NCI-H774 (cell line): ENCODE results near the gene TGIF2.
A peak's percentile ranks its signal among the peaks of the same experiment; 100 is the strongest.
"Not testable (repeated sequence)": the region's sequence is repeated elsewhere in the genome, so short reads cannot be mapped to it uniquely, and the experiment has no call there.

ENCODE experiments used
- DNase-seq: peaks from one replicate; lab custom pipeline; 2025; lab: John Stamatoyannopoulos, UW

Gene TGIF2

GRCh38 chr20:36578356-36579041 is 5.1 kb downstream of the TGIF2 start:
- DNase-seq, result no peak

DNA sequence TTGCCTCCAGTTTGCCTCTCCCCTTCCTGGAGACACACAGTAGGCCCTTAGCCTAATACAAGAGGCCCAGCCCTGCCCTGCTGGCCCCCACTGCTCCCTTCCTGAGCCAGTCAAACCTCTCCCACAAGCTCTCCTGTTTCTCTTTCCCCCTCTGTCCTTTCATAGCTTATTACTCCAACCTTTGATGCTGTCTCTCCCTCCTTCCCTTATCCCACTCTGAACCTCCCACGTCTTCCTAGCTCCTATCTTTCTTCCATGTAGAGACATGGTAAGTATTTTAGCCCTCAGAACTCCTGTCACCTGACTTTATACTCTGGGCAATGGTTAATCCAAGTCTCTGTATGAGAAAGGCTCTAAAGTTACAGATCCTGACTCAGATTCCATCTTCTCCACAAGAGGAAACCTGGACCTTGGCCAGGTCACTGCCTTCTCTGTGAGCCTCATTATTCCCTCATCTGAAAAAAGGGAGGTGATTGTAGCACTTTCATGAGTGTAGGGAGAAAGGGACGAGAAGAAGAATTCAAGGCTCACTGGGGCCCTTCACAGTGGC is 6.7 kb downstream of the TGIF2 start:
- DNase-seq, result no peak

- DNase-seq, result no peak
Measured at GRCh38 chr20:36582322-36582721, 8.9 kb downstream of the TGIF2 start.

- DNase-seq, result no peak
Measured at GRCh38 chr20:36582821-36583220, 9.4 kb downstream of the TGIF2 start.

- no peak for DNase-seq
Measured at GRCh38 chr20:36584018-36584481, 10.7 kb downstream of the TGIF2 start.

DNA sequence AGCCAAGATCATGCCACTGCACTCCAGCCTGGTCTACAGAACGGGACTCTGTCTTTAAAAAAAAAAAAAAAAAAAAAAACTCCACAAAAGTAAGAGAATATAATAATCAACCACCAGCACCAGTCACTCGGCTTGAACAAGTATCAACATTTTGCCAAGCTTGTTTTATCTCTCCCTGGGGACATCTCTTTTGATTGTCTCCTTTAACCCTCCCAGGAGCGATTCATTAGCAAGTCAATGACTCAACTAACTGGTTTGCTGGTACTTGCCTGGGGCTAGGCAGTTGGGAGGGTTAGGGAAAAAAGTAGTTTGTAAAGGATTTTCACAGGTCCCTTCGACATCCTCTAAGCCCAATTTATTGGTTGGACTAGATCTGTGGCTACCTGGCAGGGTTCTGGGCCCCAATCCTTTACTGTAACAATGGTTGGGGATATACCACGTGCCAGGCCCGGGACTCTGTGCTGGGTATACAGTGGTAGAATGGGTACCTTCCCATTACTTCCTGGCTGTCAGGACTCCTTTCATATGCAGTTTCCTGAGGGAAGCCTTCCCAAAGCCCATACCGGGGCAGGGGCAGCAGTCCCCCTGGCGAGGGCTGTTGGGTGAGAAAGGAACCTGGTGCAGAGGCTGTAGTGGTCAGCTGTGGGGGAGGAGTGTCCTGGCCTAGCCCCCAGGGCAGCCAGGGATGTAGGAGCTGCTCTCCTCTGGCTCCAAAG is 12.2 kb downstream of the TGIF2 start:
- no peak for DNase-seq

- no peak for DNase-seq
Measured at GRCh38 chr20:36587388-36588070, 14.1 kb downstream of the TGIF2 start.

GRCh38 chr20:36591281-36591680 is 17.9 kb downstream of the TGIF2 start:
- DNase-seq, result no peak

DNA sequence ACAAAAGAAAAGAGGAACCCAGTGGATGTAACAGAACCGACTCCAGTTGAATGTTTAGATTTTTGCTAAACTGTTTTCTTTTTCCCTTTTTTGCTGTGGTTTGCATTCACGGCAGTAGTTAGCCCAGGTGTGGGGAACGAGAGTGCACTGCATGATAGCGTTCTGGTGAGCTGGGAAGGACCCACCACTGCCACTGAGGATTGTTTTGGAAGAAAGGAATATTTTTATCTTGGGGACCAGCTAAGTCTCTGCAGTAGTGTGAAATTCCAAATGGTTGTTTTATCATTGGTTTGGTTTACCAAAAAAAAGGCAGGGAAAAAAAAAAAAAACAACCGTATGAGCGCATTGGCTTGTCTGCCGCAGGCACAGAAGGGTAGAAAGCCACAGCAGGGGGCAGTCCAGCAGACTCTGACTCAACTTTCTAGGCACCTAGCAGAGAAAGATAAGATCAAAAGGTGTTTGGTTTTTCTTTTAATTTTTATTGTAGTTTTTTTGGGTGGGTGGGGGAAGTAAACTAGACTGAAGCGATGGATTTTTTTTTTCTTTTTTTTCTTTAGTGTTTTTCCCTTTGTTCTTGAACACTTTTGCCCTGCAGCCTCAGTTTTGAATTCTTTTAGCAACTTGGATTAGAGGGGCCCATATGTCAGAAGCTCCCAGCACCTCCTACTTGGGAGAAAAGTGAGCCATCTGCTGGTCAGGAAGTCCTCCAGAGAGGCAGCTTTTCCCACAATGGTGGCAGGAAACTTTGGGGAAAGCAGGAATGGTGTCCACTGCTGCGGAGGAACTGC is 18.7 kb downstream of the TGIF2 start:
- DNase-seq, result no peak

DNA sequence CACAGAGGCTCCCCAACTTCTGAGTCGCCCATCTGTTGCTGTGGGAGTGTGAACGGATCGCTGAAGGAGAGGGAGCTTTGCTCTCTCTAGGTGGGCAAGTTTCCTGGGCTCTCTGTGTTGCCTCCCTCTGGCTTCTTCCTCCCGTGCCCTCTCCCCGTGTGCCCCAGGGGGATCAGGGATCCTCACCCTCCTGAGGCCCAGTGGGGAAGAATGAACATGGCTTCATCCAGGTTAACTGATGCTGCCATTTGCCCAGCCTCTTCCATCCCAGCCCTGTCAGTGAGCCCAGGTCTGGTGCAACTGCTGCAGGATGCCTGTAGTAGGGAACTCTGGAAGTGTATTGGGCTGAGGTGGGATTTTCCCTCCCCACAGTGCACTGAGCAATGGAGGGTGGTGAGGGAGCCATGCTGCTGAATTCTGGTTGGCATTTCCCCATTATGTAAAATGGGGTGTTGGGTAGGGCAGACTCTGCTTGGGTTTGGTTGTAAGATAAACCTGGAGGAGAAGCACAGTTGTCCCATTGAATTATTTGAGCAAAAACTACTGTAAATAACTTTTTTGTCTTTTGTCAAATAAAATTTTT is 20.0 kb downstream of the TGIF2 start:
- no peak for DNase-seq

DNA sequence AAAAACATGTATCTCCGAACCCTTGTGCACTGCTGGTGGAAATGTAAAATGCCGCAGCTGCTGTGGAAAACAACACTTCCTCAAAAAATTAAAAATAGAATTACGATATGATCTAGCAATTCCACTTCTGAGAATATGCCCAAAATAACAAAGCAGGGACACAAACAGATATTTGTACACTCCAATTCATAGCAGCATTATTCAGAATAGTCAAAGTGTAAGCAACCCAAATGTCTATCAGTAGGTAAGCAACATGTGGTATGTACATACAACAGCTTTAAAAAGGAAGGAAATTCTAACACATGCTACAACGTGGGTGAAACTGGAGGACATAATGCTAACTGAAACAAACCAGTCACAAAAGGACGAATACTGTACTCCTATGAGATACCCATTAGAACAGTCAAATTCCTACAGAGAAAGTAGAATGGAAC is 26.5 kb downstream of the TGIF2 start:
- no peak for DNase-seq

GRCh38 chr20:36601540-36601939 is 28.1 kb downstream of the TGIF2 start:
- DNase-seq, result no peak

- DNase-seq, result peak; percentile 23
Measured at GRCh38 chr20:36604952-36605398, 31.6 kb downstream of the TGIF2 start.

- DNase-seq, result peak; percentile 98
Measured at GRCh38 chr20:36605399-36606157, 32.2 kb downstream of the TGIF2 start, which contains the start of gene RAB5IF. Gene RAB5IF (plus strand): TSS chr20:36605779. CDS start chr20:36605952, 173 bp downstream.

- no peak for DNase-seq
Measured at GRCh38 chr20:36606158-36607066, 33.0 kb downstream of the TGIF2 start.

GRCh38 chr20:36607586-36608387 is 34.4 kb downstream of the TGIF2 start:
- no peak for DNase-seq

DNA sequence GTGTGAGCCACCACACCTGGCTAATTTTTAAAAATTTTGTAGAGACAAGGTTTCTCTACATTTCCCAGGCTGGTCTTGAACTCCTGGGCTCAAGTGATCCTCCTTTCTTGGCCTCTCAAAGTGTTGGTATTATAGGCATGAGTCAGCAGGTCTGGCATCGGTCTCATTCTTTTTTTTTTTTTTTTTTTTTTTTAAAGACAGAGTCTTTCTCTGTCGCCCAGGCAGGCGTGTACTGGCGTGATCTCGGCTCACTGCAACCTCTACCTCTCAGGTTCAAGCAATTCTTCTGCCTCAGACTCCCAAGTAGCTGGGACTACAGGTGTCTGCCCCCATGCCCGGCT is 35.0 kb downstream of the TGIF2 start:
- DNase-seq, result not testable (repeated sequence)

GRCh38 chr20:36611625-36612024 is 38.2 kb downstream of the TGIF2 start:
- DNase-seq, result no peak

- DNase-seq, result peak; percentile 9
Measured at GRCh38 chr20:36613974-36614373, 40.6 kb downstream of the TGIF2 start.
